Fibroblast of upper back skin (primary cell): ENCODE measurements around the gene EGLN3.

ENCODE experiments used
- DNase-seq: peaks from one replicate; pipeline ENCODE4 v3.0.0-alpha.2; 2013

EGLN3 gene

GRCh38 chr14:33959692-33960151, 8.8 kb upstream of the EGLN3 start:
- DNase-seq: no peak

- no peak for DNase-seq
These were observed 7.8 kb upstream of the EGLN3 start for GRCh38 chr14:33958605-33959226.

GRCh38 chr14:33957993-33958392, 7.1 kb upstream of the EGLN3 start:
- DNase-seq: no peak

GRCh38 chr14:33957299-33957698, 6.4 kb upstream of the EGLN3 start:
- DNase-seq: no peak

- DNase-seq: no peak
These were observed 5.8 kb upstream of the EGLN3 start for GRCh38 chr14:33956640-33957039.

- no peak for DNase-seq
These were observed 3.2 kb upstream of the EGLN3 start for GRCh38 chr14:33954016-33954598.

GRCh38 chr14:33952541-33952940, 1.7 kb upstream of the EGLN3 start:
- DNase-seq: no peak

GRCh38 chr14:33951183-33951840, 438 bp upstream of the EGLN3 start:
- no peak for DNase-seq

- no peak for DNase-seq
These were observed 1.4 kb downstream of the EGLN3 start for GRCh38 chr14:33949411-33949893.

GRCh38 chr14:33948869-33949408, 1.9 kb downstream of the EGLN3 start:
- DNase-seq: no peak

GRCh38 chr14:33948145-33948868, 2.6 kb downstream of the EGLN3 start:
- no peak for DNase-seq

- no peak for DNase-seq
These were observed 4.0 kb downstream of the EGLN3 start for GRCh38 chr14:33946679-33947476.

GRCh38 chr14:33945210-33946088, 5.4 kb downstream of the EGLN3 start:
- no peak for DNase-seq

- DNase-seq: no peak
These were observed 7.6 kb downstream of the EGLN3 start for GRCh38 chr14:33943096-33943883.

GRCh38 chr14:33941718-33942117, 9.2 kb downstream of the EGLN3 start:
- DNase-seq: no peak

- DNase-seq: no peak
These were observed 10.3 kb downstream of the EGLN3 start for GRCh38 chr14:33940561-33941011.

- DNase-seq: peak; percentile 53
These were observed 12.5 kb downstream of the EGLN3 start for GRCh38 chr14:33938131-33938949.

GRCh38 chr14:33936391-33936790, 14.5 kb downstream of the EGLN3 start:
- no peak for DNase-seq

GRCh38 chr14:33934938-33935337, 15.9 kb downstream of the EGLN3 start:
- no peak for DNase-seq
